ENCODE results near the gene RAI14.
"Not testable (repeated sequence)": the region's sequence is repeated elsewhere in the genome, so short reads cannot be mapped to it uniquely, and the experiment has no call there.

Gene RAI14

DNA sequence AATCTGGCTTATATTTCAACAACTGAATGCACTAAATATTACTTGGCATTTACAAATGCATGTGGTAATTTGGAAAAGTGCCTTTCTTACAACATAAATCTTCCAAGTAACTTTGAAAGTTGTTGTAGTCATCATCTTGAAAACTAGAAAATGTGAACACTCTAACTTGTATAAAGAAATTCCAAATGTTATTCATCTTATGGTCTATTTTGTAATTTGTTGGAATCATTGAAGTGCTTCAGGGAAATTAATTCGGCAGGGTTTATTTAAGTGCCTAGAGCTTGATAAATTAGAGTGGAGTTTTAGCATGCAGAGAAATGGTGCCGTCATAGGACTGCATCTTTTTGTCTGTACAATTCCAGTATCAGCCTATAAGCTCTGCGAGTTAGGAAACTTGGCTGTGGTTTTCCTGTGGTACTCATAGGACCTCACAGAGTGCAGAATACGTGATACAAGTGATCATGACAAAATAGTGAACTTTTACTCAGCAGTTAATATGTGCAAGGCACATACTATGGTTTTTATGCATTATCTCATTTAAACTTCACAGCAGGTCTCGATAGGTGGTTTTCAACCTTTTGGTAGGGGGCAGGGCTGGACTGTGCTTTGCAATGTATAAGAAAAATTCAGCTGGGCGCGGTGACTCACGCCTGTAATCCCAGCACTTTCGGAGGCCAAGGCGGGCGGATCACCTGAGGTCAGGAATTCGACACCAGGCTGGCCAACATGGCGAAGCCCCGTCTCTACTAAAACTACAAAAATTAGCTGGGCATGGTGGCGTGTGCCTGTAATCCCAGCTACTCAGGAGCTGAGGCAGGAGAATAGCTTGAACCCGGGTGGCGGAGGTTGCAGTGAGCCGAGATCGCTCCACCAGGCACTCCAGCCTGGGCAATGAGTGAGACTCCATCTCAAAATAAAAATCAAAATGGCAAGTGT lies 79.6 kb downstream of the RAI14 start:
- Histone ChIP-seq H3K36me3 (ENCODE audit: control insufficient read depth, insufficient read depth, low read length) (no peaks in the 10 kb centered on the region), H3K4me1 (ENCODE audit: control insufficient read depth, insufficient read depth, low read length) (peaks cover 12% of the 10 kb centered on the region), H3K4me3 (ENCODE audit: low read length) (no peak overlapping the region), H3K27me3 (ENCODE audit: control insufficient read depth, insufficient read depth, low read length) (no peaks in the 10 kb centered on the region), H3K27ac (ENCODE audit: low read depth, low read length) (no peak overlapping the region), H3K9ac (ENCODE audit: low read length) (no peak overlapping the region)

DNA sequence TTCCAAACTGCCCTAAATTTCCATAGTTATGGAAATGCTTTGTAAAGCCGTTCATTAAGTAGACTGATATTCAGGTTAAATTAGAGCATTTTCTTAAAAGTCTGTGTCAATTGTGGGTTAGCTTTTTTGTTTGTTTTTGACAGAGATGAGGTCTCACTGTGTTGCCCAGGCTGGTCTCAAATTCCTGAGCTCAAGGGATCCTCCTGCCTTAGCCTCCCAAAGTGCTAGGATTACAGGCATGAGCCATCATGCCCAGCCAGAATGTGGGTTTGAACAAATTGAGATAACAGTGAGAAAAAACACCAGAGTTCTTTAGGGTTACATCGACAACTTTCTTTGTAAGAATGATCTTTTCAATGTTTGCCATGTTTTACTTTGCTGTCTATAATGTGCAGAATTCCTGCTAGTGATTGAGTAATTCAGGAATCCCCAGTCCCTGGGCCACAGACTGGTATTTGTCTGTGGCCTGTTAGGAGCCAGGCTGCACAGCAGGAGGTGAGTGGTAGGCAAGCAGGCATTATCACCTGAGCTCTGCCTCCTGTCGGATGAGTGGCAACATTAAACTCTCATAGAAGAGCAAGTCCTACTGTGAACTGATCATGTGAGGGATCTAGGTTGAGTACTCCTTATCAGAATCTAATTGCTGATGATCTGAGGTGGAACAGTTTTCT lies 80.5 kb downstream of the RAI14 start:
- peaks cover 12% of the 10 kb centered on the region for H3K4me1 ChIP-seq (ENCODE audit: control insufficient read depth, insufficient read depth, low read length)
- H3K27me3 ChIP-seq (ENCODE audit: control insufficient read depth, insufficient read depth, low read length), result no peaks in the 10 kb centered on the region
- H3K27ac ChIP-seq (ENCODE audit: low read depth, low read length), result no peak overlapping the region
- no peaks in the 10 kb centered on the region for H3K36me3 ChIP-seq (ENCODE audit: control insufficient read depth, insufficient read depth, low read length)
- no peak overlapping the region for H3K4me3 ChIP-seq (ENCODE audit: low read length)
- H3K9ac ChIP-seq (ENCODE audit: low read length), result no peak overlapping the region

DNA sequence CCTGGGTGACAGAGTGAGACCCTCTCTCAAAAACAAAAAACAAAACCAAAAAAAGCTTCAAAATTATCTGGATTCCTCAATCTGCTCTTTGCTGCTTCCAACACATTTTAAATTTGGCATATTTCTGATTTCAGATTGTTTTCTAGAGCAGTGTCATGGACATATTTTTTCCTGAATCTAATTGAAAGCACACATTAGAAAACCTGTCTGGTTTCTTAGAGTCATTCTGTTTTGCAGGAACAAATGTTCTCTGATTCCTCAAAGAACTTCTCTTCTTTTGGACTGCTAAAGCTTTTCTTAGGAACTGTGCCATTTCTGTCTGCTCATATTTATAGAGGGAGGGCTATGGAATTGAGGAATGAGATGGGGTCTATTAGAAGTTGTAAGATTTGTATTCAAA lies 81.6 kb downstream of the RAI14 start:
- Histone ChIP-seq H3K4me1 (ENCODE audit: control insufficient read depth, insufficient read depth, low read length) (peaks cover 12% of the 10 kb centered on the region), H3K9ac (ENCODE audit: low read length) (no peak overlapping the region), H3K36me3 (ENCODE audit: control insufficient read depth, insufficient read depth, low read length) (no peaks in the 10 kb centered on the region), H3K4me3 (ENCODE audit: low read length) (no peak overlapping the region), H3K27ac (ENCODE audit: low read depth, low read length) (no peak overlapping the region), H3K27me3 (ENCODE audit: control insufficient read depth, insufficient read depth, low read length) (no peaks in the 10 kb centered on the region)

DNA sequence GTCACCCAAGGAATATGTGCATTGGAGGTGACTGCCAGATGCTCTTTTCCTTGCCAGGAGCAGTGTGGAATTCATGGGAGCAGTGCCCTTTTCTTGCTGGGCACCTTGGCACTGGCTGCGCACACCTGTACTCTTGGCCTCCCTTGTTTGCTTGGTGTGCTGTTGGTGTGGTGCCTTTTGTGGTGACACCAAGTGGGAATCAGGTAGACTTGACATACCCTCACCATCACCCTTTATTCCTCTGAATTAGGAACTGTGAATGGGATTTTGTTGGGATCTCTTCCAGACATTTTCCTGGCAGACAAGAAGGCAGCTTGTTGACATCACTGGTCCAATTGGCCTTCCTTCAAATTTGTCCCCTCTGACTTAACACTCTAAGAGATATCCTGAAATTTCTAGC lies 82.3 kb downstream of the RAI14 start:
- no peaks in the 10 kb centered on the region for H3K36me3 ChIP-seq (ENCODE audit: control insufficient read depth, insufficient read depth, low read length)
- H3K4me3 ChIP-seq (ENCODE audit: low read length), result no peak overlapping the region
- peaks cover 12% of the 10 kb centered on the region for H3K4me1 ChIP-seq (ENCODE audit: control insufficient read depth, insufficient read depth, low read length)
- H3K27ac ChIP-seq (ENCODE audit: low read depth, low read length), result no peak overlapping the region
- no peaks in the 10 kb centered on the region for H3K27me3 ChIP-seq (ENCODE audit: control insufficient read depth, insufficient read depth, low read length)
- no peak overlapping the region for H3K9ac ChIP-seq (ENCODE audit: low read length)

DNA sequence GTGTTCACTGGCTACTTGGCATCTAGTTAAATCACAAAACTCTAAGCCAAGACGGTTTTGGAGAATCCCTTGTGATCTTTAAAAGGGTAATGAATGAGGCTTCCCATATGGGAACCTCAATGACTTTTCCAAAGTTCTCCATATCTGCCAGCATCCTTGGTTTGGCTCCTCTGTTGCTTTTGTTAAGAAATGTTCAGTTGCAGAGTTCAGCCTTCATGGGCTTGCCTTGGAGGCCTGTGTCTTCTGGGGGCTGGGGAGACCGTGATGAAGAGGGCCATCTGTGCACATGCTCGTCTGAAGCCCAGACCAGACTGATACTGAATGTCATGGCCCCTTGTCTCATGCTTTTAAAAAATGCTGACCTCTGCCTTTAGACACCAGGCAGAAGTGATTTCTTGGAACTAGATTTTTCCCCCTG lies 84.3 kb downstream of the RAI14 start:
- Histone ChIP-seq H3K27ac (ENCODE audit: low read depth, low read length) (no peak overlapping the region), H3K9ac (ENCODE audit: low read length) (no peak overlapping the region), H3K4me3 (ENCODE audit: low read length) (no peak overlapping the region), H3K4me1 (ENCODE audit: control insufficient read depth, insufficient read depth, low read length) (peaks cover 12% of the 10 kb centered on the region), H3K27me3 (ENCODE audit: control insufficient read depth, insufficient read depth, low read length) (no peaks in the 10 kb centered on the region), H3K36me3 (ENCODE audit: control insufficient read depth, insufficient read depth, low read length) (no peaks in the 10 kb centered on the region)

DNA sequence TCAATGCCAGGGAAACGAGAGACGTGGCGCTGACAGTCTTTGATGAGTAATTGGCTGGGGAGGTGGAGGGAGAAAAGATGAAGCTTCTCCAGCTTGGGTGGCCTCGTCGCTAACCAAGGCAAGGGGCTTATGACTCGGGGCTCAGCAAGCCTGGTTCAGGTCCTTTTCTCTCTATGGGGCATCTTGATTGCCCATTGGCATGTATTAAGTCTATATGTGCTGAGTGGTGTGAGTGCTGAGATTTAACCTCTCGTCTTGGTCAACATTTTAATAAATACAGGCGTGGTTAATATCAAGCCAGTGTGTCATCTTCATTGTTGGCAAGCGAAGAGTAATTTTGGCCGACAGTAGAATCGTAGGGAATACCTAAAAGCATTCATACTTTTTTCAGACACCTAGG lies 85.9 kb downstream of the RAI14 start:
- H3K27me3 ChIP-seq (ENCODE audit: control insufficient read depth, insufficient read depth, low read length), result no peaks in the 10 kb centered on the region
- H3K9ac ChIP-seq (ENCODE audit: low read length), result no peak overlapping the region
- H3K4me3 ChIP-seq (ENCODE audit: low read length), result no peak overlapping the region
- H3K4me1 ChIP-seq (ENCODE audit: control insufficient read depth, insufficient read depth, low read length), result peaks cover 12% of the 10 kb centered on the region
- no peaks in the 10 kb centered on the region for H3K36me3 ChIP-seq (ENCODE audit: control insufficient read depth, insufficient read depth, low read length)
- H3K27ac ChIP-seq (ENCODE audit: low read depth, low read length), result no peak overlapping the region

GRCh38 chr5:34743878-34744277 lies 87.8 kb downstream of the RAI14 start:
- H3K9ac ChIP-seq (ENCODE audit: low read length), result no peak overlapping the region
- no peaks in the 10 kb centered on the region for H3K27me3 ChIP-seq (ENCODE audit: control insufficient read depth, insufficient read depth, low read length)
- no peak overlapping the region for H3K4me3 ChIP-seq (ENCODE audit: low read length)
- peaks cover 8% of the 10 kb centered on the region for H3K4me1 ChIP-seq (ENCODE audit: control insufficient read depth, insufficient read depth, low read length)
- no peak overlapping the region for H3K27ac ChIP-seq (ENCODE audit: low read depth, low read length)
- H3K36me3 ChIP-seq (ENCODE audit: control insufficient read depth, insufficient read depth, low read length), result no peaks in the 10 kb centered on the region

- Histone ChIP-seq H3K36me3 (ENCODE audit: control insufficient read depth, insufficient read depth, low read length) (no peaks in the 10 kb centered on the region), H3K4me3 (ENCODE audit: low read length) (no peak overlapping the region), H3K27me3 (ENCODE audit: control insufficient read depth, insufficient read depth, low read length) (no peaks in the 10 kb centered on the region), H3K9ac (ENCODE audit: low read length) (no peak overlapping the region), H3K4me1 (ENCODE audit: control insufficient read depth, insufficient read depth, low read length) (no peaks in the 10 kb centered on the region), H3K27ac (ENCODE audit: low read depth, low read length) (no peak overlapping the region)
These were observed 92.3 kb downstream of the RAI14 start for GRCh38 chr5:34748431-34748830.

DNA sequence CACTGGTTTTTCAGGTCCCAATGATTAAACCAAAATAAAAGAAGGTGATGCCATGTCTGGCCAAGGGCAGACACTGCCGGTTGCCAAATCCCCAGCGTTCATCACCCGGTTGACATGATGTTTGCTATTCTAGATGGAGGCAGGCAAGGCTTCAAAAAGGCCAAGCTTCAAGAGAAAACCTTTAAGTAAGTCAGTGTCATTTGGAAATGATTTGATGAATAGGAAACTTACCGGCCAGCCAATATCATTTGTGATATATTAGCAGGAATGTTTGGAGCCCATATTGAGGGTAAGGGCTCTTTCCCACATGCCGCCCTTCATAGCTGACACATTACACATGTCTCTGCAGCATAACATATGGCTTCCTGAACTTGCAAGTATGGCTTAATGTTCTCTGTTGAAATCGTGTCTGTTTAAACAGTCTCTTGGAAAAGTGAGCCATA lies 93.3 kb downstream of the RAI14 start:
- no peaks in the 10 kb centered on the region for H3K27me3 ChIP-seq (ENCODE audit: control insufficient read depth, insufficient read depth, low read length)
- no peak overlapping the region for H3K9ac ChIP-seq (ENCODE audit: low read length)
- no peaks in the 10 kb centered on the region for H3K4me1 ChIP-seq (ENCODE audit: control insufficient read depth, insufficient read depth, low read length)
- no peak overlapping the region for H3K27ac ChIP-seq (ENCODE audit: low read depth, low read length)
- no peak overlapping the region for H3K4me3 ChIP-seq (ENCODE audit: low read length)
- no peaks in the 10 kb centered on the region for H3K36me3 ChIP-seq (ENCODE audit: control insufficient read depth, insufficient read depth, low read length)

GRCh38 chr5:34750206-34750605 lies 94.1 kb downstream of the RAI14 start:
- Histone ChIP-seq H3K4me3 (ENCODE audit: low read length) (no peak overlapping the region), H3K9ac (ENCODE audit: low read length) (no peak overlapping the region), H3K27ac (ENCODE audit: low read depth, low read length) (no peak overlapping the region), H3K4me1 (ENCODE audit: control insufficient read depth, insufficient read depth, low read length) (no peaks in the 10 kb centered on the region), H3K27me3 (ENCODE audit: control insufficient read depth, insufficient read depth, low read length) (no peaks in the 10 kb centered on the region), H3K36me3 (ENCODE audit: control insufficient read depth, insufficient read depth, low read length) (no peaks in the 10 kb centered on the region)

DNA sequence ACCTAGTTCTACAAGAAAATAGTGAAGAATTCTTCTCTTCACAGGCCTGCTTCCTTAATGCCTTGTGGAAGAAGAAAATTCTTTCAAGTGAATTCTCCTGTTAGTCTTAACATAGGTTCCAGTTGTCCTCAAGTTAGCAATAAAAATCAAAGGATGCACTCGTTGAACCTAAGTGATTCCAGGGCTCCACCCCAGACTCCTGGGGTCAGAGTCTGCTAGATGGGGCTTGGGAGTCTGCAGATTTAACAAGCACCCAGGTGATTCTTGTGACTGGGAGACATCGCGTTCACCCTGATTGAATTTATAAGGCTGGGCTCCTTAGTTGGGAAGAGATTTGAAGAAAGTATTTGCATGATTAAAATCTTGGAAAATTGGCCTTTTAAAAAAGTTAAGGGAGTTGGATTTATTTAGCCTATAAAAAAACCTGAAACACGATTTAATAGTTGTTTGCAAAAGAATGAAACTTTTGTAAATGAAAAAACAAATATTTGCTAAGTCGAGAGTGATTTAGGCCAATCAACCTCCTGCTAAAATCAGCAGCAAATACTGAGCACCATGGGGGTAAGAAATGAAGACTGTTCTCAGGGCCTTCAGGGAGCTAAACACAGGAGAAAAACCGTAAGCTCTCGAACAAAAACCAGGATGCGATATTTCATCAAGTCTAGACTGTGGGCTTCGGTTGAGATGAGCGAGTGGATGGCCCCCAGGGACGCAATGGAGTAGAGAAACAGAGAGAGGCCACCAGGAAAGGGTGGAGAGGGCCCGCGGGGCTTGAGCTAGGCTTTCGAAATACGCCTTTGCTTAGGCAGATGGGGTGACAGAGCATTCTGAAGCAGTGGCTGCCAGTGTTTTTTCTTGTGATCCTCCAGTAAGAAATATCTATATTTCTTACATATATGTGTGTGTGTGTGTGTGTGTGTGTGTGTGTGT lies 95.9 kb downstream of the RAI14 start:
- H3K4me1 ChIP-seq (ENCODE audit: control insufficient read depth, insufficient read depth, low read length), result peaks cover 3% of the 10 kb centered on the region
- H3K27ac ChIP-seq (ENCODE audit: low read depth, low read length), result no peak overlapping the region
- H3K27me3 ChIP-seq (ENCODE audit: control insufficient read depth, insufficient read depth, low read length), result no peaks in the 10 kb centered on the region
- no peak overlapping the region for H3K4me3 ChIP-seq (ENCODE audit: low read length)
- no peaks in the 10 kb centered on the region for H3K36me3 ChIP-seq (ENCODE audit: control insufficient read depth, insufficient read depth, low read length)
- H3K9ac ChIP-seq (ENCODE audit: low read length), result no peak overlapping the region

DNA sequence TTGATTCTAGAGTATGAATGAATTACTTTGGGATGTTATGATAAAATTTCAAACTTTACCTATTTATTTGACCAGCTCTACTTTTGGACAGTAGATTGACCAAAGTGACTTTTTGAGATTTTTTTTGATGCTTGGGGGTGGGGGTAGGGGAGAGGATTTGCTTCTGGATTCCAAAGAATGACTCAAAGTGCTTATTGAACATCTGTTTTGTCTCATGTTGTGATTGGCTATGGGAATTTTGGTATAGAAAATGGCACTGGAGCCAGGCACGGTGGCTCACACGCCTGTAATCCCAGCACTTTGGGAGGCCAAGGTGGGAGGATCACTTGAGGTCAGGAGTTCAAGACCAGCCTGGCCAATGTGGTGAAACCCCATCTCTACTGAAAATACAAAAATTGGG lies 97.1 kb downstream of the RAI14 start:
- H3K9ac ChIP-seq (ENCODE audit: low read length); H3K4me3 ChIP-seq (ENCODE audit: low read length); H3K27me3 ChIP-seq (ENCODE audit: control insufficient read depth, insufficient read depth, low read length); H3K27ac ChIP-seq (ENCODE audit: low read depth, low read length); H3K36me3 ChIP-seq (ENCODE audit: control insufficient read depth, insufficient read depth, low read length); H3K4me1 ChIP-seq (ENCODE audit: control insufficient read depth, insufficient read depth, low read length): not testable (repeated sequence)

Measured in rectal smooth muscle tissue (tissue), 1 donor.